ENCODE measurements around the gene FKBP3. TPM values are rescaled to one million over a fixed set of nuclear protein-coding genes. Genes with fewer than 3 reads are reported as not detected.

FKBP3 gene
- total RNA-seq, 1 experiment from 2014 or later: 157 TPM

DNA sequence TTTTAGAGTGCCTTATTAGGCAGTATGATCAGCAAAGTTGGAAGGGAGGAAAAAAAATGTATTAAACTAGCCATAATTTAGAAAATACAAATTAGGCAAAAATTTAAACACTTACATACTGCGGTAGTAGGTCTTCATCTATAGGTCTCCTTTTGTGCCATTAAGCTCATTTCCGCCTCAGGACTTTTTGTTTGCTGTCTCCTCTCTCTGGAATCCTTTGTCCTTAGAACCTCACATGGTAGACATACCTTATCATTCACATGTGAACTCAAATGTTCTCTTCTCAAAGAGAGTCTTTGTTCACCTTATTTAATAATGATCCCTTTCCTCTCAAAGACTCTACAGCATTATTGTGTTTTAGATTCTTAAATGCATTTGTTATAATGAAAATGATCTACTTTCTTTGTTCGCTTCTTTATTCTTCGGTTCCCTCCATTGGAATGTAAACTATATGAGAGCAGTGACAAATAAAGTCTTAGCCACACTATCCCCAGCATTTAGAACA lies 16.2 kb upstream of the FKBP3 start:
- no peak overlapping the region for H2AFZ ChIP-seq (ENCODE audit: low read length)
- Mint-ChIP-seq H3K36me3 (ENCODE audit: insufficient read depth in 1 of 3, low read depth in 3 of 3) (peaks cover under 1 to 11% (median 4%) of the 10 kb centered on the region in 3 experiments; a peak in 5 of 7 replicates), H3K4me1 (peaks cover 9% of the 10 kb centered on the region in 2 experiments), H3K4me3 (no peak overlapping the region), H3K27ac (peak overlapping the region in 2 of 3 experiments; percentile 1 to 58; a peak in 3 of 7 replicates), H3K27me3 (ENCODE audit: low read depth) (no peaks in the 10 kb centered on the region), H3K9me3 (no peaks in the 10 kb centered on the region; a peak in 1 of 5 replicates)
- H4K91ac ChIP-seq (ENCODE audit: insufficient read length, low read depth, low read length): no peak overlapping the region
- no peak for DNase-seq
- H3K56ac ChIP-seq (ENCODE audit: insufficient read length, low read depth, low read length): no peak overlapping the region
- no peak overlapping the region for H4K8ac ChIP-seq (replicated peaks; ENCODE audit: insufficient read length, low read depth, low read length)
- no peak overlapping the region for H3K27ac ChIP-seq (ENCODE audit: insufficient read length, low read depth, low read length)
- no peaks in the 10 kb centered on the region for H4K20me1 ChIP-seq (ENCODE audit: control insufficient read depth, insufficient read depth, insufficient read length)
- no peaks in the 10 kb centered on the region; the same call in 1 of the 2 replicates for H3K4me1 ChIP-seq (ENCODE audit: insufficient read depth, low read length)
- no peak overlapping the region for H3K18ac ChIP-seq (ENCODE audit: insufficient read length, low read depth, low read length)
- no peak overlapping the region for H3K9ac ChIP-seq (ENCODE audit: extremely low read depth, insufficient read length, low read length)
- no peak overlapping the region for H3K4ac ChIP-seq (ENCODE audit: low read depth, low read length)
- H4K5ac ChIP-seq (ENCODE audit: insufficient read length, low read depth, low read length): no peak overlapping the region
- no peak overlapping the region for H2BK120ac ChIP-seq (ENCODE audit: low read depth, low read length, poor library complexity, severe bottlenecking)
- no peak overlapping the region for H2BK12ac ChIP-seq (ENCODE audit: insufficient read length, low read depth, low read length)
- no peaks in the 10 kb centered on the region for H3K9me3 ChIP-seq (ENCODE audit: control insufficient read depth, low read depth, low read length)
- no peak overlapping the region for H2BK20ac ChIP-seq (ENCODE audit: low read depth, low read length, poor library complexity, severe bottlenecking)
- no peak overlapping the region for H3K14ac ChIP-seq (ENCODE audit: insufficient read depth, low read length)
- H3K23ac ChIP-seq (ENCODE audit: insufficient read length, low read depth, low read length): no peak overlapping the region
- no peak overlapping the region for H3K4me2 ChIP-seq (ENCODE audit: insufficient read depth, insufficient read length, low read length)
- no peaks in the 10 kb centered on the region for H3K79me2 ChIP-seq (ENCODE audit: insufficient read depth, low read length)
- H2BK5ac ChIP-seq (ENCODE audit: insufficient read length, low read length): no peak overlapping the region
- H3K79me1 ChIP-seq (ENCODE audit: insufficient read depth, low read depth, low read length, poor library complexity, severe bottlenecking): no peaks in the 10 kb centered on the region
- no peaks in the 10 kb centered on the region for H3K23me2 ChIP-seq (ENCODE audit: insufficient read length, low read depth, low read length, poor library complexity, severe bottlenecking)
- H3K27me3 ChIP-seq (ENCODE audit: insufficient read depth, low read length): no peaks in the 10 kb centered on the region
- no CpG with 5 or more reads among the region's 4 CpGs for WGBS (ENCODE audit: extremely low coverage, insufficient read length, low lambda C conversion rate)
- H3T11ph ChIP-seq (ENCODE audit: low read length): no peak overlapping the region
- TF ChIP-seq, protein P1, sequence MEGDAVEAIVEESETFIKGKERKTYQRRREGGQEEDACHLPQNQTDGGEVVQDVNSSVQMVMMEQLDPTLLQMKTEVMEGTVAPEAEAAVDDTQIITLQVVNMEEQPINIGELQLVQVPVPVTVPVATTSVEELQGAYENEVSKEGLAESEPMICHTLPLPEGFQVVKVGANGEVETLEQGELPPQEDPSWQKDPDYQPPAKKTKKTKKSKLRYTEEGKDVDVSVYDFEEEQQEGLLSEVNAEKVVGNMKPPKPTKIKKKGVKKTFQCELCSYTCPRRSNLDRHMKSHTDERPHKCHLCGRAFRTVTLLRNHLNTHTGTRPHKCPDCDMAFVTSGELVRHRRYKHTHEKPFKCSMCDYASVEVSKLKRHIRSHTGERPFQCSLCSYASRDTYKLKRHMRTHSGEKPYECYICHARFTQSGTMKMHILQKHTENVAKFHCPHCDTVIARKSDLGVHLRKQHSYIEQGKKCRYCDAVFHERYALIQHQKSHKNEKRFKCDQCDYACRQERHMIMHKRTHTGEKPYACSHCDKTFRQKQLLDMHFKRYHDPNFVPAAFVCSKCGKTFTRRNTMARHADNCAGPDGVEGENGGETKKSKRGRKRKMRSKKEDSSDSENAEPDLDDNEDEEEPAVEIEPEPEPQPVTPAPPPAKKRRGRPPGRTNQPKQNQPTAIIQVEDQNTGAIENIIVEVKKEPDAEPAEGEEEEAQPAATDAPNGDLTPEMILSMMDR (conservative IDR thresholded peaks at IDR 0.05): no peak
- H2BK15ac ChIP-seq (ENCODE audit: low read depth, low read length): no peak overlapping the region
- no peak overlapping the region for H2AK5ac ChIP-seq (ENCODE audit: insufficient read length, low read length)

All from H9 (cell line).